Nucleus accumbens (tissue), 56 donors: ENCODE results near the gene CDKAL1.
"Not testable (repeated sequence)": the region's sequence is repeated elsewhere in the genome, so short reads cannot be mapped to it uniquely, and the experiment has no call there.

Experiments used
- DNase-seq, 56 donors: peaks; one replicate each; lab custom pipeline; 2025; lab: John Stamatoyannopoulos, UW

The CDKAL1 gene

GRCh38 chr6:20702366-20702765 lies 168.1 kb downstream of the CDKAL1 start:
- DNase-seq, result no peak

GRCh38 chr6:20703049-20703448 lies 168.8 kb downstream of the CDKAL1 start:
- DNase-seq, result no peak

- DNase-seq, result no peak
Observed at GRCh38 chr6:20704325-20705025, 170.2 kb downstream of the CDKAL1 start.

- DNase-seq, result no peak
Observed at GRCh38 chr6:20705741-20706140, 171.5 kb downstream of the CDKAL1 start.

GRCh38 chr6:20706238-20706938 lies 172.1 kb downstream of the CDKAL1 start:
- DNase-seq, result no peak

GRCh38 chr6:20706939-20707485 lies 172.8 kb downstream of the CDKAL1 start:
- DNase-seq, result no peak

GRCh38 chr6:20707870-20708269 lies 173.6 kb downstream of the CDKAL1 start:
- DNase-seq, result no peak

GRCh38 chr6:20708367-20709124 lies 174.3 kb downstream of the CDKAL1 start:
- no peak for DNase-seq

- DNase-seq, result no peak
Observed at GRCh38 chr6:20709451-20709850, 175.2 kb downstream of the CDKAL1 start.

GRCh38 chr6:20710341-20710740 lies 176.1 kb downstream of the CDKAL1 start:
- DNase-seq, result no peak

- no peak for DNase-seq
Observed at GRCh38 chr6:20711518-20711917, 177.3 kb downstream of the CDKAL1 start.

GRCh38 chr6:20712011-20712410 lies 177.8 kb downstream of the CDKAL1 start:
- DNase-seq, result no peak

GRCh38 chr6:20715135-20715806 lies 181.0 kb downstream of the CDKAL1 start:
- DNase-seq, result no peak

GRCh38 chr6:20716865-20717264 lies 182.6 kb downstream of the CDKAL1 start:
- DNase-seq, result no peak

GRCh38 chr6:20717743-20718142 lies 183.5 kb downstream of the CDKAL1 start:
- DNase-seq, result no peak

- no peak for DNase-seq
Observed at GRCh38 chr6:20718705-20719653, 184.7 kb downstream of the CDKAL1 start.

- no peak for DNase-seq
Observed at GRCh38 chr6:20719980-20720379, 185.7 kb downstream of the CDKAL1 start.

- DNase-seq, result not testable (repeated sequence)
Observed at GRCh38 chr6:20721121-20721520, 186.9 kb downstream of the CDKAL1 start.

GRCh38 chr6:20722455-20722854 lies 188.2 kb downstream of the CDKAL1 start:
- DNase-seq, result no peak
